Measurements from ENCODE around the gene TRAF6. TPM values are rescaled to one million over a fixed set of nuclear protein-coding genes. Genes with fewer than 3 reads are reported as not detected.

The TRAF6 gene
- total RNA-seq, 2 donors from 2014 or later, result 10.0 to 11.4 TPM

DNA sequence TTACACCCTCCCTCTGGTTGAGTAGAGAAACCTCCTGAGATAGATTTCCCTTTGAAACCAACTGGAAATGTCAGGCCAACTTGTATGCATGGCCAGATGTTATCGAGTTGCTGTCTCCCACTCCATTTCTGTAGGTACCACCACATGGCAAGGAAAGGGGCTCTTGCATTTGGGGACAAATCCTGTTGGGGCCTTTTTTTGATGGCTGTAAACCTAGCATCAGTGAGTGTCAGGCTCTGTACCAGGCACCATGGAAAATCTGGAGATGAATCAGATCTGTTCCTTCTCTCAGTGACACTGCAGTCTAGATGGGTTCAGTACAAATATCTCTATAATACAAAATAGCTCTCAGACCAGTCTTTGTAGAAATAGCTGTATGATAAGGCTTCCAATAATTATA lies 58.4 kb downstream of the TRAF6 start:
- H3K9me3 Mint-ChIP-seq, result no peaks in the 10 kb centered on the region
- DNase-seq, result no peak

DNA sequence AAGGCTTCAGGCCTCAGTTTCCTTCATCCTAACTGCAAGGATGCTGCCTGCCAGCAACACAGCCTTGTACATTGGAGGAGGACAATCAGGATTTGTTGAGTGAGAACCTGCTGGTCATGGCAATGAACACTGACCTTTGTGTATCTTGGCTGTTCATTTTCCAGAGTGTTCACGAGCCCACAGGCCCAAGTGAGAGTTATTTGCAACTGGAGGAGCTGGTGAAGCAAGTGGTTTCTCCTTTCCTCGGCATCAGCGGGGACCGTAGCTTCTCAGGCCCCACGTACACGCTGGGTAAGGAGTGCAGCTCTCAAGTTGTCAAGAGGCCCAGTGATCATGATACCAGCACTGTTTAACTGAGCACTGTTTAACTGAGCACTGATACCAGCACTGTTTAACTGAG lies 59.0 kb downstream of the TRAF6 start:
- Histone ChIP-seq H3K4me1 (ENCODE audit: control insufficient read depth, insufficient read depth, low read length) (peaks cover 18% of the 10 kb centered on the region), H3K9me3 (ENCODE audit: control insufficient read depth, low read length) (no peaks in the 10 kb centered on the region), H3K27me3 (ENCODE audit: control insufficient read depth, insufficient read depth, low read length, poor library complexity, severe bottlenecking) (no peaks in the 10 kb centered on the region), H3K36me3 (ENCODE audit: control insufficient read depth, insufficient read depth, low read length) (no peaks in the 10 kb centered on the region), H3K27ac (ENCODE audit: low read depth, low read length) (no peak overlapping the region), H3K9ac (ENCODE audit: extremely low read depth, low read length, poor library complexity, severe bottlenecking) (no peak overlapping the region), H3K4me3 (ENCODE audit: low read length) (no peak overlapping the region)
- 97% methylated on average over 6 of the region's 6 CpGs for WGBS, 2 experiments (ENCODE audit: insufficient coverage in 1 of 2, insufficient read length in 1 of 2)
- peaks cover 26% of the 10 kb centered on the region for H3K4me1 Mint-ChIP-seq
- H3K4me3 Mint-ChIP-seq, result no peak overlapping the region
- TF ChIP-seq CTCF (conservative IDR thresholded peaks at IDR 0.05), result no peak
- H3K36me3 Mint-ChIP-seq (ENCODE audit: low read depth), result no peaks in the 10 kb centered on the region
- H3K9me3 Mint-ChIP-seq, result no peaks in the 10 kb centered on the region
- no peak overlapping the region for H3K27ac Mint-ChIP-seq
- no peak for DNase-seq
- peaks cover 12% of the 10 kb centered on the region for H3K27me3 Mint-ChIP-seq (ENCODE audit: insufficient read depth)

More for the DNA sequence above, 58.4 kb downstream of the TRAF6 start:
- 94 to 100% methylated on average over 1 of the region's 1 CpG for WGBS, 2 experiments (ENCODE audit: insufficient coverage in 1 of 2, insufficient read length in 1 of 2)
- no peak overlapping the region for H3K27ac Mint-ChIP-seq
- no peak overlapping the region for H3K27ac ChIP-seq (ENCODE audit: low read depth, low read length)
- no peaks in the 10 kb centered on the region for H3K27me3 ChIP-seq (ENCODE audit: control insufficient read depth, insufficient read depth, low read length, poor library complexity, severe bottlenecking)
- no peaks in the 10 kb centered on the region for H3K36me3 ChIP-seq (ENCODE audit: control insufficient read depth, insufficient read depth, low read length)
- no peak overlapping the region for H3K4me3 Mint-ChIP-seq
- H3K9ac ChIP-seq (ENCODE audit: extremely low read depth, low read length, poor library complexity, severe bottlenecking), result no peak overlapping the region
- peaks cover 26% of the 10 kb centered on the region for H3K4me1 Mint-ChIP-seq
- no peak for TF ChIP-seq CTCF (conservative IDR thresholded peaks at IDR 0.05)
- H3K27me3 Mint-ChIP-seq (ENCODE audit: insufficient read depth), result peaks cover 13% of the 10 kb centered on the region
- no peaks in the 10 kb centered on the region for H3K9me3 ChIP-seq (ENCODE audit: control insufficient read depth, low read length)
- peaks cover 18% of the 10 kb centered on the region for H3K4me1 ChIP-seq (ENCODE audit: control insufficient read depth, insufficient read depth, low read length)
- no peak overlapping the region for H3K4me3 ChIP-seq (ENCODE audit: low read length)
- no peaks in the 10 kb centered on the region for H3K36me3 Mint-ChIP-seq (ENCODE audit: low read depth)

GRCh38 chr11:36450110-36450572 lies 59.9 kb downstream of the TRAF6 start:
- peaks cover 10% of the 10 kb centered on the region for H3K4me1 ChIP-seq (ENCODE audit: control insufficient read depth, insufficient read depth, low read length)
- TF ChIP-seq CTCF (conservative IDR thresholded peaks at IDR 0.05), result no peak
- H3K27ac ChIP-seq (ENCODE audit: low read depth, low read length), result no peak overlapping the region
- Mint-ChIP-seq H3K4me1 (peaks cover 20% of the 10 kb centered on the region), H3K4me3 (no peak overlapping the region), H3K36me3 (ENCODE audit: low read depth) (no peaks in the 10 kb centered on the region), H3K27ac (no peak overlapping the region), H3K9me3 (no peaks in the 10 kb centered on the region), H3K27me3 (ENCODE audit: insufficient read depth) (peaks cover 15% of the 10 kb centered on the region)
- no peak overlapping the region for H3K4me3 ChIP-seq (ENCODE audit: low read length)
- no peaks in the 10 kb centered on the region for H3K27me3 ChIP-seq (ENCODE audit: control insufficient read depth, insufficient read depth, low read length, poor library complexity, severe bottlenecking)
- H3K36me3 ChIP-seq (ENCODE audit: control insufficient read depth, insufficient read depth, low read length), result no peaks in the 10 kb centered on the region
- H3K9ac ChIP-seq (ENCODE audit: extremely low read depth, low read length, poor library complexity, severe bottlenecking), result no peak overlapping the region
- 90 to 100% methylated on average over 3 of the region's 3 CpGs for WGBS, 2 experiments (ENCODE audit: insufficient coverage in 1 of 2, insufficient read length in 1 of 2)
- H3K9me3 ChIP-seq (ENCODE audit: control insufficient read depth, low read length), result no peaks in the 10 kb centered on the region
- DNase-seq, result no peak
